ENCODE results near the gene NRP1. TPM values are rescaled to one million over a fixed set of nuclear protein-coding genes. Genes with fewer than 3 reads are reported as not detected.

Gene NRP1
- total and polyA plus RNA-seq, 10 donors, result 4.8 to 202 (median 138) TPM

DNA sequence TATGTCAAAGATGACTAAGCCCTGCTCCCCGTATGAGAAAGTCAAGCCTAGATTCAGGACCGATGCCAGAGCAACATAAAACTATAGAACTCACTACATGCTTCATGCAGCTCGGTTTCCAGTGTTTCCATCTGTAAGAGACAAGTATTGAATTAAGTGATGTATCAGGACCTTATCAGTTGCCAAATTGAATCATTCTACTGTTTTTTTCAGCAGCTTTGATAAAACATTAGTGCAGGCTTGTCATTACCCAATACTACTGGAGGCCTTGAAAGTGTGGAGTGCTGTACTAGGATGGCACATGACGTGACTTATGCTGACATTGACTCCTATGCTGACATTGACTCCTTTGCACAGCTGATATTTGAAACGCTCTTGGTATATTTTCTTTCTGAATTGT lies 10.8 kb upstream of the NRP1 start:
- no peaks in the 10 kb centered on the region for H3K27me3 ChIP-seq (replicated peaks in 1 of 7)
- intact Hi-C loops (cut with DNase I; ENCODE audit: low total_unique reads), result no loop called here
- no peak overlapping the region for H3K27ac ChIP-seq
- peaks cover 0 to 28% (median 11%) of the 10 kb centered on the region in 6 donors for H3K4me1 ChIP-seq
- no peak overlapping the region for H3K4me3 ChIP-seq
- no peak for DNase-seq
- TF ChIP-seq POLR2AphosphoS5 (IDR thresholded peaks at IDR 0.05) (no peak), POLR2A (IDR thresholded peaks at IDR 0.05) (no peak)
- TF ChIP-seq, protein P1, sequence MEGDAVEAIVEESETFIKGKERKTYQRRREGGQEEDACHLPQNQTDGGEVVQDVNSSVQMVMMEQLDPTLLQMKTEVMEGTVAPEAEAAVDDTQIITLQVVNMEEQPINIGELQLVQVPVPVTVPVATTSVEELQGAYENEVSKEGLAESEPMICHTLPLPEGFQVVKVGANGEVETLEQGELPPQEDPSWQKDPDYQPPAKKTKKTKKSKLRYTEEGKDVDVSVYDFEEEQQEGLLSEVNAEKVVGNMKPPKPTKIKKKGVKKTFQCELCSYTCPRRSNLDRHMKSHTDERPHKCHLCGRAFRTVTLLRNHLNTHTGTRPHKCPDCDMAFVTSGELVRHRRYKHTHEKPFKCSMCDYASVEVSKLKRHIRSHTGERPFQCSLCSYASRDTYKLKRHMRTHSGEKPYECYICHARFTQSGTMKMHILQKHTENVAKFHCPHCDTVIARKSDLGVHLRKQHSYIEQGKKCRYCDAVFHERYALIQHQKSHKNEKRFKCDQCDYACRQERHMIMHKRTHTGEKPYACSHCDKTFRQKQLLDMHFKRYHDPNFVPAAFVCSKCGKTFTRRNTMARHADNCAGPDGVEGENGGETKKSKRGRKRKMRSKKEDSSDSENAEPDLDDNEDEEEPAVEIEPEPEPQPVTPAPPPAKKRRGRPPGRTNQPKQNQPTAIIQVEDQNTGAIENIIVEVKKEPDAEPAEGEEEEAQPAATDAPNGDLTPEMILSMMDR (IDR thresholded peaks at IDR 0.05 in 8 of 11, conservative IDR thresholded peaks at IDR 0.05 in 3 of 11), result no peak
- 74 to 93% (median 81%) methylated on average over 5 of the region's 5 CpGs for WGBS, 5 donors
- no peaks in the 10 kb centered on the region for H3K36me3 ChIP-seq
- peaks cover 0 to 7% (median 0%) of the 10 kb centered on the region in 8 donors for H3K9me3 ChIP-seq

DNA sequence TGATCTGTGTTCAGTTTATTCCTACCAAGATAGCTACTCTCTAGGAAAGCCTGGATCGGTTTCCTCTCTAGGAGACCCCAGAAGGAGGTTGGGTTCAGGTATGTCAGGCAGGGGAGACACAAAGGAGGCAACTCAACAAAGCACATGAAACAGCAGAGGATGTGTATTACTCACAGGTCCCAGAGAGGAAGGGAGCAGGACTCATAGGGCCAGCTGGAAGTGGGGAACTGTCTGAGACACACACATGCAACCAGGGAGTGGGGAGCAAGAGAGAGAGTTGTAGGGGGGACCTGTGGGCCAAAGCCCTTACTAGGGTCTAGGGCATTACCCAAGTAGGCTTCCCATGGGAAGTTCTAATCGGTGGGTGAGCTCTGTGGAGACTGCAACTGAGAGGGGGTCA lies 10.2 kb upstream of the NRP1 start:
- H3K27ac ChIP-seq, result no peak overlapping the region
- peaks cover 0 to 28% (median 11%) of the 10 kb centered on the region in 6 donors for H3K4me1 ChIP-seq
- intact Hi-C loops (cut with DNase I; ENCODE audit: low total_unique reads), result no loop called here
- no peaks in the 10 kb centered on the region for H3K27me3 ChIP-seq (replicated peaks in 1 of 7)
- 72 to 90% (median 83%) methylated on average over 2 of the region's 2 CpGs for WGBS, 5 donors
- no peak overlapping the region for H3K4me3 ChIP-seq
- no peaks in the 10 kb centered on the region for H3K36me3 ChIP-seq
- DNase-seq, result no peak
- peaks cover 0 to 7% (median 0%) of the 10 kb centered on the region in 8 donors for H3K9me3 ChIP-seq
- TF ChIP-seq POLR2A (IDR thresholded peaks at IDR 0.05), result no peak
- TF ChIP-seq, protein P1 (IDR thresholded peaks at IDR 0.05 in 8 of 11, conservative IDR thresholded peaks at IDR 0.05 in 3 of 11), result no peak
- TF ChIP-seq POLR2AphosphoS5 (IDR thresholded peaks at IDR 0.05), result no peak

DNA sequence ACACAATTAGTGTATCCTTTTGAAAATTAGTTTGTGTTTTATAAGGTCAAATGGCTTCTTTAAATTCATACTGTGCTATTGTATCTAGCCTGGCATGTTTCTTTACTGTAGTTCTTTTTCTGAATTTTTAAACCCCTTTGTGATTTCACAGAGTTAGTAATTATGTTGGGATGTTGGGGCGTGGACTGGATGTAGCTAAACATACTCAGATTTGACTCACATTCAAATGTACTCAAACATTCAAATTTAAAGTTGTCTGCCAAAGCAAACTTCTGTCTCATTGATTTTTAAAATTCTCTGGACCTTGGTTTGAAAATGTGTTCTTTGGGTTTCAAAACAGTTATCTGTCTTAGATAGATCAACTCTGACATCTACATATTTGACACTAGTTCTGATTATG lies 7.2 kb upstream of the NRP1 start:
- 61 to 84% (median 75%) methylated on average over 1 of the region's 1 CpG for WGBS, 5 donors

DNA sequence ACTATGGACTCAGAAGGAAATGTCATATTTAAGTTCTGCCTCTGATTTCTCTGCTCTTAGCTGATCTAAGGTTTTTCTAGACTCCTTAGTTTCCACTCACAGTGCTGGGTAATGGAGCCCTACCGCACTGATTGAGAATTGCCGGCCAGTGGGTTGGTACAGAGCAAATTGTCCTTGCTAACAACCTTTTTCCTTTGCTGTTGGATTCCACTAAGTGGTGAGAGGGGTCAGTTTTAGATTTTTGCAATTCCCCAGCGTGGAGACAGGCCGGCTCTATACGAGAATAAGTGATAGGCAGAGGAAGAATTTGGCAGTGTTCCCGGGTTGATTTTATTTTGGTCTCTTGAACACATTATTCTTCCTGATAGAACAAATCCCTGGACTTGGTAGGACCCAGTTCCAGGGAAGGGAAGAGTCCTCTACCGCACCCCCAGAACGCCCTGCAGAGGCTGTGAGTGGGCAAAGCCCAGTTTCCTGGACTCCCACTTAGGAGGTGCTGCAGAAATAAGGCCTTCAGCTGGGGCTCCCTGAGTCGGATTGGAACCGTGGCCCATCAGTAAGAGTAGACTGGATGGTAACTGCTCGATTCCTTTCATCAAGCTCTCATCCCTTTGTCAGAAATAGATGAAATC lies 3.0 kb upstream of the NRP1 start:
- 55 to 71% (median 62%) methylated on average over 11 of the region's 11 CpGs for WGBS, 5 donors
- intact Hi-C loops (cut with DNase I; ENCODE audit: low total_unique reads), result no loop called here
- Histone ChIP-seq H3K27ac (peak overlapping the region; percentile 71 to 94 (median 91)), H3K36me3 (no peaks in the 10 kb centered on the region), H3K4me1 (peaks cover 6 to 64% (median 38%) of the 10 kb centered on the region in 6 donors), H3K9me3 (no peaks in the 10 kb centered on the region), H3K4me3 (peak overlapping the region in 6 of 8 donors; percentile 52 to 73 (median 58)), H3K27me3 (replicated peaks in 1 of 7) (peaks cover 0 to 56% (median 24%) of the 10 kb centered on the region in 7 donors)
- DNase-seq, result no peak
- no peak for TF ChIP-seq POLR2A (IDR thresholded peaks at IDR 0.05)
- TF ChIP-seq, protein P1 (IDR thresholded peaks at IDR 0.05 in 8 of 11, conservative IDR thresholded peaks at IDR 0.05 in 3 of 11), result peak in 2 of 11 experiments; percentile 11 to 20
- no peak for TF ChIP-seq POLR2AphosphoS5 (IDR thresholded peaks at IDR 0.05)

More for the DNA sequence above, 7.2 kb upstream of the NRP1 start:
- Histone ChIP-seq H3K9me3 (peaks cover 0 to 7% (median 0%) of the 10 kb centered on the region in 8 donors), H3K36me3 (no peaks in the 10 kb centered on the region), H3K27ac (peak overlapping the region in 2 of 8 donors; percentile 19 to 30), H3K4me1 (peaks cover 3 to 33% (median 15%) of the 10 kb centered on the region in 6 donors), H3K27me3 (replicated peaks in 1 of 7) (peaks cover 0 to 14% (median 3%) of the 10 kb centered on the region in 7 donors), H3K4me3 (peak overlapping the region in 2 of 8 donors; percentile 7 to 20)
- no peak for DNase-seq
- no peak for TF ChIP-seq POLR2A (IDR thresholded peaks at IDR 0.05)
- TF ChIP-seq POLR2AphosphoS5 (IDR thresholded peaks at IDR 0.05), result no peak
- TF ChIP-seq, protein P1 (IDR thresholded peaks at IDR 0.05 in 8 of 11, conservative IDR thresholded peaks at IDR 0.05 in 3 of 11), result no peak
- intact Hi-C loops (cut with DNase I; ENCODE audit: low total_unique reads), result no loop called here

All from spleen (tissue), 11 donors.